Body of pancreas (tissue), 4 donors: ENCODE data around the gene SPAG9. TPM values are rescaled to one million over a fixed set of nuclear protein-coding genes. Genes with fewer than 3 reads are reported as not detected.

Experiments
- ATAC-seq: fragments of 150-250 bp; one replicate; pipeline ENCODE4 v1.9.1; 2016
- DNase-seq, 4 donors: peaks; one replicate each; pipeline ENCODE4 v3.0.0-alpha.2; 2019
- H3K27ac ChIP-seq, 4 donors: fragments of 200-600 bp; sonication (generic); 1 replicate in 3 of 4; 2 replicates in 1 of 4; pipeline versions ENCODE4 v1.5.1 to v1.6.1; 2016 to 2019; ENCODE audit warnings: mild to moderate bottlenecking in 1 of 4, mixed read lengths in 1 of 4, moderate library complexity in 1 of 4
- H3K27me3 ChIP-seq, 2 donors: fragments of 200-600 bp; sonication (generic); one replicate each; pipeline ENCODE4 v1.6.0; 2016; ENCODE audit warnings: mild to moderate bottlenecking in 1 of 2
- H3K36me3 ChIP-seq, 2 donors: fragments of 200-600 bp; sonication (generic); replicated peaks in 1 of 2; 2 replicates each; pipeline ENCODE4 v1.5.1; 2016; ENCODE audit warnings: low read depth in 2 of 2; ENCODE audit not compliant: insufficient read depth in 1 of 2
- H3K4me1 ChIP-seq: fragments of 200-600 bp; sonication (generic); one replicate; pipeline ENCODE4 v1.6.0; 2016
- H3K4me3 ChIP-seq, 2 donors: fragments of 200-600 bp; sonication (generic); 1 replicate in 1 of 2; 2 replicates in 1 of 2; pipeline ENCODE4 v1.5.1; 2016 to 2019
- H3K9me3 ChIP-seq, 3 donors: fragments of 200-600 bp; sonication (generic); 1 replicate in 2 of 3; 2 replicates in 1 of 3; pipeline ENCODE4 v1.5.1; 2016
- POLR2A ChIP-seq, 3 donors: fragments of 450-650 bp; IDR thresholded peaks; one replicate each; pipeline ENCODE4 v1.6.1; 2016; ENCODE audit warnings: antibody characterized with exemption in 3 of 3, mild to moderate bottlenecking in 2 of 3
- WGBS, 2 donors: methylation state at CpG; one replicate each; pipeline ENCODE4 v1.1.5; 2017; 5-methylcytosine and 5-hydroxymethylcytosine counted together
- intact Hi-C: fragments of 100-400 bp; cut with DNase I; formaldehyde crosslinking; loops from one replicate; pipeline ENCODE4 v1.15.1; 2023
- total RNA-seq, 2 donors: library from RNA; depleted of rRNA; stranded (reverse); fragments of >200 nt; gene quantifications; one replicate each; pipeline ENCODE4 v1.1.0, GENCODE V29; 2016
- TF ChIP-seq, protein P1 (sequence below), 7 experiments: fragments of 450-650 bp in 4 of 7; fragments of 200-600 bp in 3 of 7; sonication (generic) in 3 of 7; IDR thresholded peaks; one replicate each; pipeline ENCODE4 v1.5.1; 2016 to 2019; ENCODE audit warnings: antibody characterized with exemption in 7 of 7

SPAG9 gene
- total RNA-seq, 2 donors from 2014 or later = 49.8 to 76.8 TPM

GRCh38 chr17:50967795-50968194 is 152.9 kb downstream of the SPAG9 start:
- ATAC-seq = no peak
- Histone ChIP-seq H3K36me3 (peaks cover 0 to 7% of the 10 kb centered on the region in 2 donors), H3K27ac (no peak overlapping the region), H3K4me3 (no peak overlapping the region), H3K9me3 (no peaks in the 10 kb centered on the region), H3K4me1 (peaks cover 6% of the 10 kb centered on the region), H3K27me3 (no peaks in the 10 kb centered on the region)
- TF ChIP-seq, protein P1, sequence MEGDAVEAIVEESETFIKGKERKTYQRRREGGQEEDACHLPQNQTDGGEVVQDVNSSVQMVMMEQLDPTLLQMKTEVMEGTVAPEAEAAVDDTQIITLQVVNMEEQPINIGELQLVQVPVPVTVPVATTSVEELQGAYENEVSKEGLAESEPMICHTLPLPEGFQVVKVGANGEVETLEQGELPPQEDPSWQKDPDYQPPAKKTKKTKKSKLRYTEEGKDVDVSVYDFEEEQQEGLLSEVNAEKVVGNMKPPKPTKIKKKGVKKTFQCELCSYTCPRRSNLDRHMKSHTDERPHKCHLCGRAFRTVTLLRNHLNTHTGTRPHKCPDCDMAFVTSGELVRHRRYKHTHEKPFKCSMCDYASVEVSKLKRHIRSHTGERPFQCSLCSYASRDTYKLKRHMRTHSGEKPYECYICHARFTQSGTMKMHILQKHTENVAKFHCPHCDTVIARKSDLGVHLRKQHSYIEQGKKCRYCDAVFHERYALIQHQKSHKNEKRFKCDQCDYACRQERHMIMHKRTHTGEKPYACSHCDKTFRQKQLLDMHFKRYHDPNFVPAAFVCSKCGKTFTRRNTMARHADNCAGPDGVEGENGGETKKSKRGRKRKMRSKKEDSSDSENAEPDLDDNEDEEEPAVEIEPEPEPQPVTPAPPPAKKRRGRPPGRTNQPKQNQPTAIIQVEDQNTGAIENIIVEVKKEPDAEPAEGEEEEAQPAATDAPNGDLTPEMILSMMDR (IDR thresholded peaks at IDR 0.05) = no peak
- TF ChIP-seq POLR2A (IDR thresholded peaks at IDR 0.05) = no peak
- DNase-seq = no peak
- 50 to 63% methylated on average over 1 of the region's 1 CpG for WGBS, 2 donors
- intact Hi-C loops = no loop called here

DNA sequence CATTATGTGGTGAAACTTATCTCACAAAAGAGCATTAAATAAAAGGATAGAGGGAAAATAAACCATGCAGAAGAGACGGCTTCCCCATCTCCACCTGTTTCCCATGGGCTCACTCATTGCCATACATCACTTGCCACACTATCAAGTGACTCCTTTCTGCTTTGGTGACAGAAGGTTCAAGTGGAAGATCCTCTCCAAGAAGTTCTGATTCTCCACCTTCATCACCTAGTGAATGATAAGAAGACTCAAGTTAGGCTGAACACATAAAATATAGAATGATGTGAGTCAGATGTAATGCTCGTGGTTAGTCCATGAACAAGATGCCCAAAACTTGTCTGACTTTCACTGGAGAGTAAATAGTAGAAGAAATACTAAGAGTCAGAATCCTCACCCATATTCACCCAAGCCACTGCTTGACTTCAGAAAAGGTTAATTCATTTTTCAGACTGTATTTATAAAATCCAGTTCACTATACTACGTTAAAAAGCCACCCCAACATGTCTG is 154.5 kb downstream of the SPAG9 start:
- H3K9me3 ChIP-seq = no peaks in the 10 kb centered on the region
- DNase-seq = no peak
- no peak for ATAC-seq
- no peak overlapping the region for H3K4me3 ChIP-seq
- H3K4me1 ChIP-seq = peaks cover 6% of the 10 kb centered on the region
- H3K36me3 ChIP-seq = peaks cover 0 to 7% of the 10 kb centered on the region in 2 donors
- TF ChIP-seq, protein P1 (IDR thresholded peaks at IDR 0.05) = no peak
- TF ChIP-seq POLR2A (IDR thresholded peaks at IDR 0.05) = no peak
- H3K27ac ChIP-seq = no peak overlapping the region
- H3K27me3 ChIP-seq = no peaks in the 10 kb centered on the region
- WGBS, 2 donors = 67 to 72% methylated on average over 3 of the region's 3 CpGs
- intact Hi-C loops = no loop called here

DNA sequence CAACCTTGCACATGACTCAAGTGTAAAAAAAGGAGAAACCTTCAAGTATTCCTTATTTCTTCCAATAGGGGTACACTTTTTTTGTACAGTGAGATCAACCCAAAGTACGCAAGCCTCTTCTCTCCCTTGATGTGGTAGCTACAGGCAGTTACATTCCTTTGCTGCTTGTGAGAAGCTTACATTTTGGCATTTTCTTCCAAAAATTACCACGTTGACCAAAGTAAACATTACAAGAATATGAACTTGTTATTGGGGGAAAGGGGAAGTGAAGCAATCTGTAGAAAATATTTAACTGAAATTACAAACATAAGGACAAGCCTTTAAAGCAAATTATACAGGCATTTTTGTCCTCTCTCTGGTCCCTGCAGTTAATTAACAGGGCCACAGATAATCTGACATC is 157.5 kb downstream of the SPAG9 start:
- no peak overlapping the region for H3K27ac ChIP-seq
- no peaks in the 10 kb centered on the region for H3K27me3 ChIP-seq
- 45 to 52% methylated on average over 2 of the region's 2 CpGs for WGBS, 2 donors
- no peaks in the 10 kb centered on the region for H3K9me3 ChIP-seq
- H3K4me1 ChIP-seq = peaks cover 6% of the 10 kb centered on the region
- intact Hi-C loops = no loop called here
- no peak overlapping the region for H3K4me3 ChIP-seq
- H3K36me3 ChIP-seq = peaks cover 0 to 7% of the 10 kb centered on the region in 2 donors
- no peak for DNase-seq
- ATAC-seq = no peak
- TF ChIP-seq, protein P1 (IDR thresholded peaks at IDR 0.05) = no peak
- TF ChIP-seq POLR2A (IDR thresholded peaks at IDR 0.05) = no peak

- ATAC-seq (no peak), DNase-seq (no peak)
- intact Hi-C loops = no loop called here
- Histone ChIP-seq H3K4me1 (peaks cover 12% of the 10 kb centered on the region), H3K27ac (no peak overlapping the region), H3K9me3 (no peaks in the 10 kb centered on the region), H3K4me3 (no peak overlapping the region), H3K36me3 (peaks cover 0 to 7% of the 10 kb centered on the region in 2 donors), H3K27me3 (no peaks in the 10 kb centered on the region)
- TF ChIP-seq, protein P1 (IDR thresholded peaks at IDR 0.05) = no peak
- no peak for TF ChIP-seq POLR2A (IDR thresholded peaks at IDR 0.05)
- WGBS, 2 donors = 54 to 74% methylated on average over 9 of the region's 9 CpGs
Observed at GRCh38 chr17:50961282-50962220, 159.1 kb downstream of the SPAG9 start.
